Measurements from ENCODE around the gene REEP5.
"Not testable (repeated sequence)": the region's sequence is repeated elsewhere in the genome, so short reads cannot be mapped to it uniquely, and the experiment has no call there.

The REEP5 gene

GRCh38 chr5:112921833-112922817 is at the start of gene REEP5:
TSS of gene REEP5 (minus strand) at chr5:112922227. CDS start at chr5:112922190, 37 bp downstream.
- DNase-seq, result peak; percentile 78 to 84

GRCh38 chr5:112971276-112971675 is 49.2 kb upstream of the REEP5 start:
- no peak for DNase-seq

GRCh38 chr5:112968411-112969106 is 46.5 kb upstream of the REEP5 start:
- no peak for DNase-seq

GRCh38 chr5:112967520-112968083 is 45.6 kb upstream of the REEP5 start:
- DNase-seq, result no peak

GRCh38 chr5:112965733-112966306 is 43.8 kb upstream of the REEP5 start:
- no peak for DNase-seq

- DNase-seq, result not testable (repeated sequence)
Observed at GRCh38 chr5:112963374-112963733, 41.3 kb upstream of the REEP5 start.

- no peak for DNase-seq
Observed at GRCh38 chr5:112960863-112961504, 39.0 kb upstream of the REEP5 start.

GRCh38 chr5:112960315-112960714 is 38.3 kb upstream of the REEP5 start:
- DNase-seq, result no peak

- DNase-seq, result not testable (repeated sequence)
Observed at GRCh38 chr5:112959872-112960271, 37.8 kb upstream of the REEP5 start.

- no peak for DNase-seq
Observed at GRCh38 chr5:112958093-112959088, 36.4 kb upstream of the REEP5 start.

- no peak for DNase-seq
Observed at GRCh38 chr5:112957036-112957808, 35.2 kb upstream of the REEP5 start.

- no peak for DNase-seq
Observed at GRCh38 chr5:112956606-112957005, 34.6 kb upstream of the REEP5 start.

- no peak for DNase-seq
Observed at GRCh38 chr5:112951124-112951702, 29.2 kb upstream of the REEP5 start.

GRCh38 chr5:112948458-112948857 is 26.4 kb upstream of the REEP5 start:
- DNase-seq, result no peak

- DNase-seq, result no peak
Observed at GRCh38 chr5:112940670-112941069, 18.6 kb upstream of the REEP5 start.

- DNase-seq, result no peak
Observed at GRCh38 chr5:112938286-112938685, 16.3 kb upstream of the REEP5 start.

GRCh38 chr5:112935675-112936074 is 13.6 kb upstream of the REEP5 start:
- no peak for DNase-seq

GRCh38 chr5:112934366-112934663 is 12.3 kb upstream of the REEP5 start:
- no peak for DNase-seq

GRCh38 chr5:112933651-112934365 is 11.8 kb upstream of the REEP5 start:
- DNase-seq, result no peak

- DNase-seq, result no peak
Observed at GRCh38 chr5:112933105-112933504, 11.1 kb upstream of the REEP5 start.

All from stimulated activated CD4-positive, alpha-beta T cell treated with anti-CD3 and anti-CD28 coated beads, Interleukin-4, amount 100 ng/mL, for 4 hours (primary cell).